ENCODE results near the gene TBC1D20. TPM values are rescaled to one million over a fixed set of nuclear protein-coding genes. Genes with fewer than 3 reads are reported as not detected.
A peak's percentile ranks its signal among the peaks of the same experiment; 100 is the strongest.

The TBC1D20 gene
- total RNA-seq, 6 donors from 2014 or later, result 35.5 to 59.7 (median 37.5) TPM

GRCh38 chr20:443223-443775 is 19.0 kb downstream of the TBC1D20 start:
- Histone ChIP-seq H3K9me3 (no peaks in the 10 kb centered on the region), H3K4me3 (no peak overlapping the region), H3K36me3 (peaks cover 14 to 76% (median 52%) of the 10 kb centered on the region in 4 donors), H3K27ac (no peak overlapping the region), H3K4me1 (peaks cover 28 to 34% (median 31%) of the 10 kb centered on the region in 4 donors), H3K27me3 (no peaks in the 10 kb centered on the region)
- TF ChIP-seq EP300 (IDR thresholded peaks at IDR 0.05) (no peak), POLR2AphosphoS5 (IDR thresholded peaks at IDR 0.05) (no peak), CTCF (IDR thresholded peaks at IDR 0.05) (no peak), POLR2A (IDR thresholded peaks at IDR 0.05) (no peak)
- DNase-seq (no peak), ATAC-seq (ENCODE audit: low FRiP score in 2 of 2) (no peak)
- 84 to 90% methylated on average over 4 of the region's 4 CpGs for WGBS, 2 donors

- no peak overlapping the region for H3K27ac ChIP-seq
- no peaks in the 10 kb centered on the region for H3K9me3 ChIP-seq
- H3K4me1 ChIP-seq, result peaks cover 22 to 30% (median 29%) of the 10 kb centered on the region in 4 donors
- peaks cover 35 to 97% (median 71%) of the 10 kb centered on the region in 4 donors for H3K36me3 ChIP-seq
- WGBS, 2 donors, result 94 to 95% methylated on average over 13 of the region's 13 CpGs
- H3K4me3 ChIP-seq, result no peak overlapping the region
- DNase-seq (no peak), ATAC-seq (ENCODE audit: low FRiP score in 2 of 2) (no peak)
- H3K27me3 ChIP-seq, result no peaks in the 10 kb centered on the region
- no peak for TF ChIP-seq POLR2A (IDR thresholded peaks at IDR 0.05)
- no peak for TF ChIP-seq POLR2AphosphoS5 (IDR thresholded peaks at IDR 0.05)
- TF ChIP-seq EP300 (IDR thresholded peaks at IDR 0.05), result no peak
- TF ChIP-seq CTCF (IDR thresholded peaks at IDR 0.05), result no peak
These were observed 21.7 kb downstream of the TBC1D20 start for GRCh38 chr20:440636-441035.

- 90 to 93% methylated on average over 7 of the region's 7 CpGs for WGBS, 2 donors
- peaks cover 39 to 100% (median 75%) of the 10 kb centered on the region in 4 donors for H3K36me3 ChIP-seq
- DNase-seq, result no peak
These were observed 22.2 kb downstream of the TBC1D20 start for GRCh38 chr20:440148-440547.

GRCh38 chr20:438571-439469 is 23.5 kb downstream of the TBC1D20 start:
- Histone ChIP-seq H3K4me1 (peaks cover 17 to 22% (median 18%) of the 10 kb centered on the region in 4 donors), H3K36me3 (peaks cover 39 to 96% (median 78%) of the 10 kb centered on the region in 4 donors), H3K27me3 (no peaks in the 10 kb centered on the region), H3K27ac (peak overlapping the region; percentile 11 to 77 (median 56)), H3K4me3 (peak overlapping the region in 2 of 4 donors; percentile 8 to 13), H3K9me3 (no peaks in the 10 kb centered on the region)
- DNase-seq, result no peak
- peak in 1 of 2 donors; percentile 43 for ATAC-seq (ENCODE audit: low FRiP score in 2 of 2)
- TF ChIP-seq POLR2AphosphoS5 (IDR thresholded peaks at IDR 0.05), result no peak
- no peak for TF ChIP-seq POLR2A (IDR thresholded peaks at IDR 0.05)
- TF ChIP-seq CTCF (IDR thresholded peaks at IDR 0.05), result no peak
- no peak for TF ChIP-seq EP300 (IDR thresholded peaks at IDR 0.05)
- WGBS, 2 donors, result 41 to 57% methylated on average over 18 of the region's 18 CpGs

More at GRCh38 chr20:440148-440547, 22.2 kb downstream of the TBC1D20 start:
- no peak for TF ChIP-seq CTCF (IDR thresholded peaks at IDR 0.05)
- no peak for TF ChIP-seq POLR2A (IDR thresholded peaks at IDR 0.05)
- no peak for TF ChIP-seq EP300 (IDR thresholded peaks at IDR 0.05)
- TF ChIP-seq POLR2AphosphoS5 (IDR thresholded peaks at IDR 0.05), result no peak
- Histone ChIP-seq H3K27me3 (no peaks in the 10 kb centered on the region), H3K4me1 (peaks cover 18 to 25% (median 24%) of the 10 kb centered on the region in 4 donors), H3K9me3 (no peaks in the 10 kb centered on the region), H3K4me3 (no peak overlapping the region), H3K27ac (no peak overlapping the region)
- no peak for ATAC-seq (ENCODE audit: low FRiP score in 2 of 2)
